Measurements from ENCODE around the gene SRP14.
"Not testable (repeated sequence)": the region's sequence is repeated elsewhere in the genome, so short reads cannot be mapped to it uniquely, and the experiment has no call there.

Gene SRP14

DNA sequence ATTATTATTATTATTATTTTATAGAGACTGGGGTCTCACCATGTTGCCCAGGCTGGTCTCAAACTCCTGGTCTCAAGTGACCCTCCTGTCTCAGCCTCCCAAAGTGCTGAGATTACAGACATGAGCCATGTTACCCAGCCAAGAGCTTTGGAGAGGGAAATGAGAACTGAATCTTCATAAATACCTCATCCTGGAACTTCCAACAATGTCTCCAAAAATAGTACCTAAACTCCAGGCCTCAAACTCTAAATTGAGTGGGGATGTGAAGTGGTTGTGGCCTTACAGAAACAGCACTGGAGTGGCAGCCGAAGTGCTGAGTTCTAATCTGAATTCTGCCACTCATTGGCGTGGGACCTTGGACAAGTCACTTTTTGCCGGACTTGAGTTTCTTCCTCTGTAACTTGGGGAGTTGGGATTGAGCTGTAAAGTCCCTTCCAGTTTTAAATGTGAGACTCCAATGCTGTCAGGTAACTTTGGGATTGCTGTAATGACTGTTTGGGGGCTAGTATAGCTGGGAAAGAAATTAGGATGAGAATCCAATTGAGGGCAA, 10.0 kb upstream of the SRP14 start:
- DNase-seq = no peak

DNA sequence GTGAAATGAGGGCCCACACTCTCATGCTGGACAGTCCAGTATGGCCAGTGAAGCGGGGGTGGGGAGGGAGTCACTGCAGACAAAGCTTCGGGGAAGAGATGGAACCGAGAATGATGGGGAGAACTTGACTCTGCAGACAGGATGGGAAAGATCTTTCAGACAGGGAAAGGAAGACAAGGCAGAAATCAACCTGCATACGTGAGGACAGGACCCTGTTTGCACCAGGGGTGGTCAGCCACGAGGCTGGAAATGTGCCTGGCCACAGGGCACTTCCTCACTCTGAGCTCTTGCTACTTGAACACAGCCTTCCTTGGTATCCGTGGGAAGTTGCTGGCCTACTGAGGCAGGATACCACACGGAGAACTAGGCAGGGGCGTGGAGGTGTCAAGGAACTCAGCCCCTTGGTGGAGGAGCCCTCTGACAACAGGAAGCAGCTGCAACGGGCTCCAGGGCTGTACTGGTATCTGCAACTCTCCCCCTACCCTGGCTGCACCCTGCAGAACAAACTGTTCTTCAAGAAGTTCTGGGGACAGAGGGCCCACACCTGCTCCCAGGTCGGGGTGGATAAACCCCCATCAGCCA, 9.3 kb upstream of the SRP14 start:
- DNase-seq = no peak

DNA sequence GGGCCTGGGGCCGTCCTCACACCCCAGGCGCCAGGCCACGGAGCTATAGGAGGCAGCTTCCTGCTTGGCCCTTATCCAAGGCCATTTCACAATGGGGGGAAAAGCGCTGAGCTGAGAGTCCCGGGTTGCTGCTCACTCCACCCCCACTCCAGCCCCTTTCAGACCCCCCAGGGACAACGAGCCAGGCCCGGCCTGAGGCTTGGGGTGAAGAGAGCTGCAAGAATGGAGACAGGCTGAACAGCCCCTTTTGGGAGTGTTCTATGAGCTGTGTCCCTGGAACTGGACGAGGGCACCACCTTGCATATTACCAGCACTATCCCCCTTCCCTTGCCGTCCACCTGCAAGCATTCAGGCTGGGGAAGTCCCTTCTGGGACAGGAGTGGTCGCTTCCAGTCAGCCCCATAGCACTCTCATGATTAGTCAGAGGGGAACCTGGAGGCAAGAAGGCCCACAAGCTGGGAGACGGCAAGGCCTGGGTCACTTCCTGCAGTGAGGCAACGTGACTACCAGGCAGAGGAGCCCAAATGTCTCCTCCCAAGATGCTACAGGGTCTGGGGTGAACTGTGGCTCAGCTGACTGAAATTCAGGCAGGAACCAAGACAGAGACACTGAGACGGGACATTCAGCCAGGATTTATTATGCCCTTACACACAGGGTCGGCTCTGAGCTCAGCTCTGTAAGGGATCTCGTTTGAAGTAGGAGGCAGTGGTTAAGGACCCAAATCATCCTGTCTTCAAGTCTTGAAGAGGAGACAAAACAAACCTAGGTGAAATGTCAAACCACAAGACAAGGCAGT, 8.6 kb upstream of the SRP14 start:
- DNase-seq = peak; percentile 93

DNA sequence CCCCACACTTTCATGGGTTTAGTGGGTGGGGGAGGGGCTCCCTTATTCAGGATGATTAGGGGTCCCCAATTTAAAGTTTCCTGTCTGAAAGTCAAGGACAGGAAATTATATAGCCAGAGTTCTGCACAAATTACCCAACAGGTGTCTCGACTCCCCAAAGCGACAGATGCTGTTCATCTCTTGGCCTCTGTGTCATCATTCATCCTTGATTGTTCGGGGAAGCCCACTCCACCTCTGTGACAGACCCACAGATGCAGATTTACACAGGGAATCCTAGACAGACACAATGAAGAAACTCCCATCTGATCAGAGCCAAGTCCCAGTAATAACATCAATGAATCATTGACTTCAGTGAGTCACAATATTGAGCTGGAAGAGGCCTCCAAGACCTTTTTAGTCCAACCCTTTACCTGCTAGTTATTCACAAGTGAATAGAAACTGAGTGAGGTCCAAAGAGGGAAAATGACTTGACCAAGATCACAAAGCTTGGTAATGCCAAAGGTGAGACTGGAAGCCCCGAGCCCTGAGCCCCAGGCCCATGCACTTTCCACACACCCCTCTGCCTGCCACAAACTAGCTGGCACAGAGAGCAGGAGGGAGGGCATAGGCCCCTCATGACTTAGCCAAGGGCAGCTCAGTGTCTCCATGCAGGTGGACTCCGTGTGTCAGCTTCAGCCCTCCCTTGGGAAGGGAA, 7.9 kb upstream of the SRP14 start:
- DNase-seq = peak; percentile 65

DNA sequence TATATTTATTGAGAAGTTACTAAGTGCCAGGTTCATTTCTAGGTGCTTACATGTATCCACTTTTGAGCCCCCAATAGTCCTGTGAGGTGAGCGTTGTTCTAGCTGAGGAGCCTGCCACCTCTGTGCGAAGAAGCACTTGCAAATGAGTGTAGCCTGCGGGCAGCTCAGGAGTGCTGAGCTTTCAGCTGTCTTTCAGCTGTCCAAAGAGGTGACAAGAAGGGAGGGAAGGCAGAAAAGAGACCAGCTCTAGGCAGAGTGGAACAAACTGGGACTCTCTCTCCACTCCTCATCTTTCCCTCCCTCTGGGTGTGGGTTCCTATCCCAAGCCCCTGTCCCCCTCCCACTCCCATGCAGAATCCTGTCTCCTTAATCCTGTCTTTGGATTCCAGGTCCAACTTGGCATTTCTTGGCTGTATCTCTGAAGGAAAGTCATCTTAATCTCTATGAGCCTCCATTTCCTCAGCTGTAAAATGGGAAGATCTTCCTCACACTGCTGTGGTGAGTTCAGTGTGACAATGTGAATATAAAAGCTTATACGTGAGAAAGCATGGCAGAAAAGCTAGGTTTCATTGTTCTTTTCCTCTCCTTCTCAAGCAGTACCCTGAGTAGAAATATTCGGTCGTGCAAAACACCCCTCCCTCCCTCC, 6.7 kb upstream of the SRP14 start:
- DNase-seq = peak; percentile 52

DNA sequence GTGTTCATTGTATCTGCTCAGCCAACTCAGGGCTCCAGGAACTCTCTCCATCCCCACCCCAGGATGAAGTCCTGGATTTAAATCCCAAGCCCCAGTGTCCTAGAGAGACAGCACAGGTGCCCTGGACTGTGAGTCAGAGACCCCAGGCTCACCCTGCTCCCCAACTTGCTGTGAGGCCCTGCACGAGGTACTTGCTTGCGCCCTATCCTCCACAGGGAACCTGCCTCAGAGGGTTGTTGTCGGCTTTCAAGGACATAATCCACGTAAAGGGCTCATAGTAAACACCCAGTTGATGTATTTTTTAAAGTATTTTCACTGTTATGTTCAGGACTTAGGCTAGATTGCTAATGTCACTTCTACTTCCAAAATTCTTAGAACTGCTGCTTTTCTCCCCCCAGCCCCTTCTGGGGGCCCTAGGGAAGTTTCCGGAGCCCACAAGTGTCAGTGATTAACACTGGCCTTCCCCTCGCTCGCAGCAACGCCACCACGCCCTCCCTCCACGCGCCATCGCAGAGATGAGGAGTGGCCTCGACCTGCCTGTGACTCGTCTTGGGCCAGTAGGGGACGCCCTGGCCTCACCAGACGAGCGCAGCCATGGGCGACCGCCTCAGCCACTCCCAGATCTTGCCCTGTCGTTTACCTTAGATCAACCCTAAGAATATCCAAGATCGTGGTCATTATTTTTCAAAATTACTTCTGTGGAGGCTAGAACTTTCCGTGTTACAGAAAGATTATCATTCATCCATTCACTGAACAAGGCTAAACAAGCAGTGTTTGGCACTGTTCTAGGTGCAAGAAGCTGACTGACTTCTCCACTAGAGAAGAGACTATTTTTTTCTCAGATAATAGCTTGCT, 6.0 kb upstream of the SRP14 start:
- peak; percentile 92 for DNase-seq

DNA sequence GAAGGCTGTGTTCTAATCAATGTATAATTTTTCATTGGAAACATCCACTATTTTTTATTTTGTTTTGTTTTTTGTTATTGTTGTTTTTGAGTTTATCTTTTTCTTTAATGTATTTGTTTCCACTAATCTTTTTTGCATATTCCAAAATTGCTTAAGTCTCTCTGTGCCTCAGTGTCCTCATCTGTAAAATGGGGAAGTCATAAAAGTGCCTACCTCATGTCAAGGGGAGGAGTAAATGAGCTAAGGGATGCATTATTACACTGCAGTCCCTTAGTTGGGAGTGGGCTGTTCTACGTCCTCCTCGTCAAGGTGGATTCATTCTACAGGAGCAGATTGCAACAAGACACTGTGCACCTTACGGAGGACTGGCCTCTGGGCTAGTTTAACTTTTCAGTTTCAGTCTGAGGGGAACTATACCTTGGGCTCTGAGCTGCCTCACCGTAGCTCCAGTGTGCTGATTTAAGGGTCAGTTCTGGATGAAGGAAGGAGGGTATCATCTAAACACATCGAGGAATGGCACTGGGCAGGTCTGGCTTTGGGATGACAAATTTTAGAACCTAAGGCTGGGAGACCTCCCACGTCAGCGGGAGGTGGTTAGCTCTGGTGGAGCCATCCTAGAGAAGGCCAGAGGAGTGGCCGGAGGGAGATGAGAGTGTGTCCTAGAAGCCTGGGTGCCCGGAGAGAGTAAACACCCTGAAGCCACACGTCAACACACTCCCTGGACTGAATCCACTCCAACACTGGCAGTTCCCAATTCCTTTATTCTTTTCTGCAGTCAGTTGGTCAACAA, 5.1 kb upstream of the SRP14 start:
- peak; percentile 27 for DNase-seq

DNA sequence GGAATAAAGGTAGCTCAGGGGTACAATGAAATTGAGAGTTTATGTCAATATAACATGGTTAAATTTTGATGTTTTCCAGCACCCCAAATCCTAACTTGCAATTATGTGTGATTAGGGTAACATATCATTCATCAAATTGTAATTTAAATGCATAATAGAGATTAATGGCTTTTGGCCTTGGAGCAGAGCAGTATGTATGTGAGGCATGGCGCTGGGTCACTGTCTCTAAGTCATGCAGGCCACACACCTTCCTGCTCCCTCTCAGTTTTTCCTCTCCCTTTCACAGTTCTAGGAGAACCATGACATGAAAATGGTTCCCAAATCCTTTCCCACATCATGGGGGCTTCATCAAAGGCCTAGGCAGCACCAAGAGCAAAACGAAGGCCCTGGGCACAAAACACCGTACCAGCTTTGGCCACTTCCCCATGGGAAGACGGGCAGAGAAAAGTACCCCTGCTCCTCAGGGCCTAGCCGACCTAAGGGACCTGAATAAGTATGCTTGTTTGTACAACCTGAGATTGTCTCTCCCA, 3.9 kb upstream of the SRP14 start:
- no peak for DNase-seq

DNA sequence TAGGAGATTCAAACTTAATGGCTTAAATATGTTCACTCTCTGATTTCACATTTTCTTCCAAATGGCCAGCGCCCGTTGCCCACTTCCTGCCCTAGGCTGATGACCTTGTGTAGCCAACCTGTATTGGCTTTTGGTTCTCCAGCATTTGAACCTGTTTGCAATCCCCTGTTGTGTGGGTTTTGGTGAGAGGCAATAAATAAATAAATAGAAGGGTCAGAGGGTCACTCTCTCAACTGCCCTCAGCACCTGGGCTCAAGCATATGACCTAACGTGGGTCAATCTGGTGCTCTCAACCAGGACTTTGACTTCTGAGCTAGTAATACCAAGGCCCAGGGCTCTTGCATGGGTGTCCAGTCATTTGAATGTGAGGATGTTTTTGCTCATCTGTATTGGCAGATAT, 1.8 kb upstream of the SRP14 start:
- DNase-seq = no peak

DNA sequence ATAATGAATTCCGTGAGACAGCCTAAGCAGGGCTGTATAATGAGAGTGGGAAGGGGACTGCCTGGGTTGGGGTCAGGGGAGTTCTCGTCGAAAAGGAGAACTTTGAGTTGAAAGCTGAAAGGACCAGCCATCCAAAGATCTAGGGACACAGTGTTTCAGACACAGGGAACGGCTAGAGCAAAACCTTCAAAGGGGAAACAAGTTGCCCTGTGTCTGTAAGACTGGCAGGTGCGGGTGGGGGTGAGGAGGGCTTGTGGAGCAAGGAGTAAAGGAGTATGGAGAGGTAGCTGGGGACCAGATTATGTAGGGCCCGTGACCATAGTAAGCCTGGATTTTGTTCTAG, 1.3 kb upstream of the SRP14 start:
- no peak for DNase-seq

DNA sequence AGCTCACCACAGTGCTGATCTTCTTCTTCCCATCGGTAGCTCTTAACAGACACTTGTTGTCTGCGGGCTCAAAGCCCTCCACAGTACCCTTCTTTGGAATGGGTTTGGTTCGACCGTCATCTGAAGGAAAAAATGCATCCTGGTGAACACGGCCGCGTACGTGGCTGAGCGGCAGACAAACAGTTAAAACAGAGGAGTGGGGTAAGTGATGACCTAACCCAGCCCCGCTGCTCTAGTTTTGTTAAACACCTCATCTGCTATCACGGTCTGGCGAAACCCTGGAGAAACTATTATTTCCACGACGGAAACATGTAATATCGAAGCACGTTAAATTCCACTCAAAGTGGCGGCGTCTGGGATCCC, 725 bp downstream of the SRP14 start:
- DNase-seq = peak; percentile 71

DNA sequence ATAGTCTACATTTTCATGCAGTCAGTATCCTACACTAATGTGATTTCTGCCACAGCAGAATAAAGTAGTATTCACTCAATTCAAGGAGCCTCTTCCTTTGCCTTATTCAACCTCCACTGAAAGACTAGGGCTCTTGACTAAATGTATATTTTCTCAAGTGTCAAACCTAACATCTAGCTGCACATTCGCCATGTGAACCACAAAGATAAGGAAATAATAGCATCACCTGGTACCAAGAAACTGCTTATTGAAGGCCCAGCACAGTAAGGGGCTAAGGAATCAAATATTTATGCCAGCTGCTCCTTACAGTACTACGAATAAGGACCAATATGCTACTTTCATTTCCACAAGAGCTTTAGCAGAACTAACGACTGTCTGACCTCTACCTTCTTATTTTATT, 1.3 kb downstream of the SRP14 start:
- DNase-seq = no peak

DNA sequence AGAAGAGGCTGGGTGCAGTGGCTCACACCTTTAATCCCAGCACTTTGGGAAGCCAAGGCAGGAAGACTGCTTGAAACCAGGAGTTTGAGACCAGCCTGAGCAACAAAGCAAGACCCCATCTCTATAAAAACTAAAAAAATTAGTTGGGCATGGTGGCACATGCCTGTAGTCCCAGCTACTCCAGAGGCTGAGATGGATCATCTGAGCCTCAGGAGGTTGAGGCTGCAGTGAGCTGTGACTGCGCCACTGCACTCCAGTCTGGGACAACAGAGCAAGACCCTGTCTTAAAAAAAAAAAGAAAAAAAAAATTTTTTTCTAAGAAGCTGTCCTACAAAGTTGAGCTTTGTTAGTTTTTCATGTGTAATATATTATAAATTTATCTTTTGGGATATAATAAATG, 3.8 kb downstream of the SRP14 start:
- not testable (repeated sequence) for DNase-seq

DNA sequence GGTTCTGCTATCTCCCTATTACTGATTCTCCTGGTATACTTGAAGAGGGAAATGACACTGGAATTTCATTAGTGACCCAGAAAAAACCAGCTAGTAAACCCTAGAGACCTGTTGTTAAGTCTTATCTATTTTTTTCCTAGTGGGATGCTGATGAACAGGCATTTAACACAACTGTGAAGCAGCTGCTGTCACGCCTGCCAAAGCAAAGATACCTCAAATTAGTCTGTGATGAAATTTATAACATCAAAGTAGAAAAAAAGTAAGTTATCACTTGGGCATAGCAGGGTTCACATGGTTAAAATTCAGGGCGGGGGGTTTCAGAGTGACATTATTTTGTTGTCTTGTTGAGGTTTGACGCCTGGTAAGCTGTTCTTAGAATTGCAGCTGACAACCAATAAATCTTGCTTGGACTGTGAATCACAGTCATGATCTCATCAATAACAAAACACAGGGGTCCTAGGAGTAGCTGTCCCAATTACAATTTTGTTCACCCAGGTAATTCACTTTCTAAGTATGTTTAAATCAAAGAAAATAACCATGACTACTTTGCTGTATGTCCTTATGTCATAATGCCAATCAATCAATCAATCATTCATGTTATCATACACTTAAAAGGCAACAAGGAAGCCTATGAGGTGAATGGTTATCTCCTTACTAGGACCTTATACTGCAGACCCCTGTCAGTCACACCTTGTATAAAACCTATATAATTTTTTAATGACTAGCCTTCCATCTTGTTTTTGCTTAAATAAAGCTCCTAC, 4.6 kb downstream of the SRP14 start:
- DNase-seq = no peak

DNA sequence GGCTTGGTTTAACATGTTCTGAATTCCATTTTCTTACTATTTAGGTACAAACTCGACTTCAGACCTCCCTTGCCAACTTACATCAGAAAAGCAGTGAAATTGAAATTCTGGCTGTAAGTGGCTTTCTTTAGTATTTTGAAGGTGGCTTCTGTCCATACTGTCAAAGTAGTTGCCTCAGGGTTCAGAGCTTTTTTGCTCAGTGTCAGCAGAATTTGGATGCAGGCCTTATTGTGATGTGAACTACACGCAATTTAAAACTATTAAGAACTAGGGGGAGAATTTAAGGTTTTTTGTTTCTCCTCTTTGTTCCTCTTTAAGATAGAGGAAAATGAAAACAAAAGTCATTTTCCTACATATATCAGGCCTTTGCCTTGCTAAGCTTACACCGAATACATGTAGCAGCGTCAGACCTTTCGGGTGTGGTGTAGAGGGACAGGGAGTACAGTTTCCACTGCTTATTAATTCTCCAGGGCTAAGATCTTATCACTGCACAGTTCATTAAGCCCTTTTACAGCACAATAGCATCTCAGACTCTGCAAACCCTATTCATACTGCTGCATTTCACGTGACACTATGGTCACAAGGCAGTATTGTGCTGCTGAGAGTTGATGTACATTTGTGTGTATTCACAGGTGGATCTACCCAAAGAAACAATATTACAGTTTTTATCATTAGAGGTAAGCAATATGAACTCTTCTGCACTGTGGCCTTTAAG, 6.7 kb downstream of the SRP14 start:
- DNase-seq = no peak

DNA sequence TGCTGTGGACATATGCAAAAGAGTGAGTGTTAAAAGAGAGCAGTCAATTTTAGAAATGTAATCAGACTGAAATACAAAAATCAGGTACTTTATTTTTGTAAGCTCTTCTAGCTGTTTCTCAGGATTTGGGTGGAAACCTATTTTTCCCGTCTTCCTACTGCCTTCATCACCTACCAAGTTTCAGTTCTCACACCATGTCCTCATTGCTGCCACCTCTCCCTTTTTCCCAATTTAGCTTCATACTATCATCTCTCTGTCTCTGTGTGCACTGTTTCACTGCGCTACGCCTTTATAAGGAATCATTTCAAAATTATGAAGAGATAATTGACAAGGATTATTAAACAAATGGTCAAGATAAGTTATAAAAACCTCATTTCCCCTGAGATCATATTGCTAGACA, 7.7 kb downstream of the SRP14 start:
- DNase-seq = no peak

DNA sequence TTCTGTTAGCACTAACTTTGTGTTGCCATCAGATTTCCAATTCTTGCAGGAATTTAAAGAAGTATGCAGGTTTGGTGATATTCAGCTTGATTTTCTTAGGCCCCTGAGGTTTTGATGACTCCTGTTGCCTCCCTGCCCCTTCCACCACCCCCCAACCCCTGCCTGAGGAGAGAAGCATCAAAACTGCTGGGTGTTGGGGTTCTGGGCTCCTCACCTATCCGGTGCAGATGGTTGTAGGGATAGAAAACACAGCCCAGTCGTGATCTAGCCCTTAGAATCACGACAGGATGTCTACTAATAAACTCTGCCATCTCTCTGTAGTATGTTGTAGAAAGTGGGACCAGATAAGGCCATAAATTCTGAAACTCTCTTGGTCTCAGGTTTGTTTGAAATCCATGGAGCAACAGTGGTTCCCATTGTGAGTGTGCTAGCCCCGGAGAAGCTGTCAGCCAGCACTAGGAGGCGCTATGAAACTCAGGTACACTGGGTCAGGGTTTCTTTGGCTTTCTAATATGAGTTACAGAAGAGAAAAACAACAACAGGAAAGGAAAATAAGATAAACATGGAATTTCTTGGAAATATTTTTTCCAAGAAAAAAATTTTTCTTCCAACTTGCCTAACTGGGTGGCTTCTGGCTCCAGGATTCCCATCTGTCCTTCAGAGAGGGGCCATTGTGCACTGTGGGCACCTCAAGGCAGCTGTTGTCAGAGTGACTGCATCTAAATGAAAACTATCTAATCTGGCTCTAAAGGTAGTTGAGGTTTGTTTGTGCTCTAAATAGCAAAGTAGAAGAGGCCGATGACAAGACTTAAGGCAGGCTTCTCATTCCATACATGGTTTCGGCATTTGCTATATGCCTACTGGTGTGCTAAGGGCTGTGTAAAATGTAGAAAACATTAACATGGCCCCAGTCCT, 8.7 kb downstream of the SRP14 start:
- DNase-seq = peak; percentile 51

DNA sequence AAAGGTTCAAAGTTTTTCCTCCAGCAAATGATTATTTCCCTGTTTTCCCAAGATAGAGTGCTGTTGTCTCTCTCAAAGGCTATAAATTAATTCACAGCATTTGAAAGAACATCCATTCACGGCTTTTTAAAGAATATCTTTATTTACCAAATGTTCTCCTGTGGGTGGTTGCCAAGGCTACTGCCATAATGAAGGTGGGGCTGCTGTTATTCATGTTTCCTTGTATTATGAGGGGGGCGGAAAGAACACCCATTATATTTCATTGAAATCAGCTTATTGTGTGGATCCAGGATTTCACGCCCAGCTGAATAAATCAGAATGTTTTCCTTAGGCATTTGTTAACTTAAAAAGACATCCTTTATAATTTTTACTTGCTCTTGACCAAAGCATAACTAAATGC, 10.1 kb downstream of the SRP14 start:
- peak; percentile 31 for DNase-seq

DNA sequence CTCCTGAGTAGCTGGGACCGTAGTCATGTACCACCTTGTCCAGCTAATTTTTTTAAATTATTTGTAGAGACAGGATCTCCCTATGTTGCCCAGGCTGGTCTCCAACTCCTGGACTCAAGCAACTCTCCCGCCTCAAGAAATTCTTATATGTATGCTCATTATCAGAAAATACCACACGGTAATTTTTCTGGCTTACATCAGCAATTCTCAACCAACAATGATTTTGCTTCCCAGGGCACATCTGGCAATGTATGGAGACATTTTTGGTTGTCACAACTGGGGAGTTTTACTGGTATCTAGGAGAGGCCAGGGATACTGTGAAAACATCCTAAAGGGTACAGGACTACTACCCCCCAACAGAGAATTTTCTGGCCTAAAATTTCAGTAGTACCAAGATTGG, 10.8 kb downstream of the SRP14 start:
- DNase-seq = no peak

All from NCI-H69 (cell line).